Peyer's patch (tissue), 4 donors: ENCODE results near the gene PXDN. TPM values are rescaled to one million over a fixed set of nuclear protein-coding genes. Genes with fewer than 3 reads are reported as not detected.

ENCODE experiments used
- DNase-seq, 3 donors: peaks; one replicate each; pipeline ENCODE4 v3.0.0-alpha.2; 2017 to 2019
- H3K27ac ChIP-seq, 4 donors: fragments of 200-600 bp; sonication (generic); one replicate each; pipeline ENCODE4 v1.5.1; 2016 to 2019
- H3K27me3 ChIP-seq, 2 donors: fragments of 200-600 bp; sonication (generic); one replicate each; pipeline ENCODE4 v1.5.1; 2019
- H3K36me3 ChIP-seq, 3 donors: fragments of 200-600 bp; sonication (generic); one replicate each; pipeline ENCODE4 v1.5.1; 2016 to 2019
- H3K4me1 ChIP-seq, 4 donors: fragments of 200-600 bp; sonication (generic); one replicate each; pipeline ENCODE4 v1.5.1; 2016 to 2019
- H3K4me3 ChIP-seq, 4 donors: fragments of 200-600 bp; sonication (generic); 1 replicate in 3 of 4; 2 replicates in 1 of 4; pipeline ENCODE4 v1.5.1; 2016 to 2019; ENCODE audit warnings: mild to moderate bottlenecking in 1 of 4
- H3K9me3 ChIP-seq, 4 donors: fragments of 200-600 bp; sonication (generic); one replicate each; pipeline ENCODE4 v1.5.1; 2016 to 2019; ENCODE audit warnings: mild to moderate bottlenecking in 1 of 4
- CTCF ChIP-seq, 6 experiments: fragments of 450-650 bp in 4 of 6; fragments of 200-600 bp in 2 of 6; sonication (generic) in 1 of 6; IDR thresholded peaks; one replicate each; pipeline ENCODE4 v1.5.1; 2017 to 2019; ENCODE audit warnings: antibody characterized with exemption in 6 of 6, mild to moderate bottlenecking in 3 of 6, moderate library complexity in 1 of 6
- POLR2A ChIP-seq, 2 donors: fragments of 450-650 bp; IDR thresholded peaks; one replicate each; pipeline ENCODE4 v1.5.1; 2017; ENCODE audit warnings: antibody characterized with exemption in 2 of 2, mild to moderate bottlenecking in 2 of 2, moderate library complexity in 2 of 2
- total RNA-seq, 4 donors: library from RNA; depleted of rRNA; stranded (reverse); fragments of >200 nt; gene quantifications; one replicate each; pipeline ENCODE4 v1.1.0, GENCODE V29; 2016

PXDN gene
- total RNA-seq, 4 donors from 2014 or later, result 7.5 to 148 (median 21.0) TPM

GRCh38 chr2:1632002-1632348 lies 112.3 kb downstream of the PXDN start:
- H3K27ac ChIP-seq, result no peak overlapping the region
- TF ChIP-seq POLR2A (IDR thresholded peaks at IDR 0.05), result no peak
- no peak for TF ChIP-seq CTCF (IDR thresholded peaks at IDR 0.05)
- H3K36me3 ChIP-seq, result peaks cover 0 to 21% (median 0%) of the 10 kb centered on the region in 3 donors
- no peaks in the 10 kb centered on the region for H3K4me1 ChIP-seq
- no peak for DNase-seq
- H3K9me3 ChIP-seq, result no peaks in the 10 kb centered on the region
- no peaks in the 10 kb centered on the region for H3K27me3 ChIP-seq
- H3K4me3 ChIP-seq, result no peak overlapping the region

GRCh38 chr2:1631292-1632001 lies 112.9 kb downstream of the PXDN start:
- no peaks in the 10 kb centered on the region for H3K4me1 ChIP-seq
- H3K27me3 ChIP-seq, result no peaks in the 10 kb centered on the region
- H3K27ac ChIP-seq, result no peak overlapping the region
- DNase-seq, result no peak
- peaks cover 0 to 21% (median 0%) of the 10 kb centered on the region in 3 donors for H3K36me3 ChIP-seq
- no peaks in the 10 kb centered on the region for H3K9me3 ChIP-seq
- no peak for TF ChIP-seq POLR2A (IDR thresholded peaks at IDR 0.05)
- TF ChIP-seq CTCF (IDR thresholded peaks at IDR 0.05), result no peak
- no peak overlapping the region for H3K4me3 ChIP-seq

- no peak overlapping the region for H3K4me3 ChIP-seq
- no peaks in the 10 kb centered on the region for H3K9me3 ChIP-seq
- no peak for DNase-seq
- no peaks in the 10 kb centered on the region for H3K27me3 ChIP-seq
- H3K27ac ChIP-seq, result no peak overlapping the region
- TF ChIP-seq POLR2A (IDR thresholded peaks at IDR 0.05) (no peak), CTCF (IDR thresholded peaks at IDR 0.05) (no peak)
- H3K36me3 ChIP-seq, result peaks cover 0 to 4% (median 0%) of the 10 kb centered on the region in 3 donors
- H3K4me1 ChIP-seq, result no peaks in the 10 kb centered on the region
Observed at GRCh38 chr2:1628893-1629292, 115.4 kb downstream of the PXDN start.

GRCh38 chr2:1627628-1628381 lies 116.5 kb downstream of the PXDN start:
- peak in 1 of 3 donors; percentile 15 for DNase-seq
- Histone ChIP-seq H3K27ac (no peak overlapping the region), H3K4me1 (no peaks in the 10 kb centered on the region), H3K27me3 (no peaks in the 10 kb centered on the region), H3K9me3 (no peaks in the 10 kb centered on the region), H3K36me3 (peaks cover 0 to 3% (median 0%) of the 10 kb centered on the region in 3 donors), H3K4me3 (no peak overlapping the region)
- TF ChIP-seq CTCF (IDR thresholded peaks at IDR 0.05), result no peak
- no peak for TF ChIP-seq POLR2A (IDR thresholded peaks at IDR 0.05)

GRCh38 chr2:1626271-1626681 lies 118.0 kb downstream of the PXDN start:
- no peak overlapping the region for H3K4me3 ChIP-seq
- DNase-seq, result no peak
- H3K27ac ChIP-seq, result no peak overlapping the region
- H3K27me3 ChIP-seq, result no peaks in the 10 kb centered on the region
- no peaks in the 10 kb centered on the region for H3K9me3 ChIP-seq
- TF ChIP-seq CTCF (IDR thresholded peaks at IDR 0.05), result no peak
- TF ChIP-seq POLR2A (IDR thresholded peaks at IDR 0.05), result no peak
- H3K4me1 ChIP-seq, result no peaks in the 10 kb centered on the region
- H3K36me3 ChIP-seq, result no peaks in the 10 kb centered on the region
